BLaER1 (cell line): ENCODE data around the gene VGLL4.

ENCODE experiments used
- H3K27ac ChIP-seq: shearing (Covaris generic); formaldehyde crosslinking; 2 replicates; pipeline ENCODE4 v1.8.1; 2022
- H3K27me3 ChIP-seq: shearing (Covaris generic); formaldehyde crosslinking; 2 replicates; pipeline ENCODE4 v1.8.1; 2022
- H3K36me3 ChIP-seq: shearing (Covaris generic); formaldehyde crosslinking; 2 replicates; pipeline ENCODE4 v1.8.1; 2022
- H3K4me1 ChIP-seq: shearing (Covaris generic); formaldehyde crosslinking; 2 replicates; pipeline ENCODE4 v1.8.1; 2022
- H3K4me2 ChIP-seq: shearing (Covaris generic); formaldehyde crosslinking; 2 replicates; pipeline ENCODE4 v1.8.1; 2022
- H3K4me3 ChIP-seq: shearing (Covaris generic); formaldehyde crosslinking; 2 replicates; pipeline ENCODE4 v1.8.1; 2022
- H3K9ac ChIP-seq: shearing (Covaris generic); formaldehyde crosslinking; 2 replicates; pipeline ENCODE4 v1.8.1; 2022
- H3K9me3 ChIP-seq: shearing (Covaris generic); formaldehyde crosslinking; 2 replicates; pipeline ENCODE4 v1.8.1; 2022
- H4K20me1 ChIP-seq: shearing (Covaris generic); formaldehyde crosslinking; 2 replicates; pipeline ENCODE4 v1.8.1; 2022
- Cebpa-rat ChIP-seq: shearing (Covaris generic); IDR thresholded peaks from 2 replicates; pipeline ENCODE4 v1.8.1; 2022

Gene VGLL4

GRCh38 chr3:11632564-11632963, 11.2 kb downstream of the VGLL4 start:
- Histone ChIP-seq H3K4me2 (no peak overlapping the region), H3K36me3 (peaks cover 66% of the 10 kb centered on the region), H4K20me1 (peaks cover 100% of the 10 kb centered on the region), H3K4me1 (peaks cover 48% of the 10 kb centered on the region), H3K9ac (no peak overlapping the region), H3K9me3 (peaks cover 30% of the 10 kb centered on the region), H3K27ac (no peak overlapping the region), H3K27me3 (no peaks in the 10 kb centered on the region), H3K4me3 (no peak overlapping the region)
- no peak for TF ChIP-seq Cebpa-rat

GRCh38 chr3:11631820-11632219, 11.9 kb downstream of the VGLL4 start:
- no peak overlapping the region for H3K4me2 ChIP-seq
- H4K20me1 ChIP-seq: peaks cover 100% of the 10 kb centered on the region
- no peak overlapping the region for H3K27ac ChIP-seq
- H3K9me3 ChIP-seq: peaks cover 30% of the 10 kb centered on the region
- H3K27me3 ChIP-seq: no peaks in the 10 kb centered on the region
- H3K4me3 ChIP-seq: no peak overlapping the region
- peaks cover 73% of the 10 kb centered on the region for H3K36me3 ChIP-seq
- H3K9ac ChIP-seq: no peak overlapping the region
- TF ChIP-seq Cebpa-rat: no peak
- peaks cover 40% of the 10 kb centered on the region for H3K4me1 ChIP-seq

GRCh38 chr3:11629716-11630115, 14.0 kb downstream of the VGLL4 start:
- peaks cover 100% of the 10 kb centered on the region for H4K20me1 ChIP-seq
- no peak overlapping the region for H3K27ac ChIP-seq

GRCh38 chr3:11627612-11628011, 16.1 kb downstream of the VGLL4 start:
- Histone ChIP-seq H3K27me3 (no peaks in the 10 kb centered on the region), H3K4me2 (no peak overlapping the region), H4K20me1 (peaks cover 100% of the 10 kb centered on the region), H3K9ac (no peak overlapping the region), H3K4me3 (no peak overlapping the region), H3K36me3 (peaks cover 78% of the 10 kb centered on the region), H3K27ac (no peak overlapping the region), H3K4me1 (no peaks in the 10 kb centered on the region), H3K9me3 (peaks cover 54% of the 10 kb centered on the region)
- TF ChIP-seq Cebpa-rat: no peak

More at GRCh38 chr3:11629716-11630115, 14.0 kb downstream of the VGLL4 start:
- no peak overlapping the region for H3K9ac ChIP-seq
- no peak for TF ChIP-seq Cebpa-rat
- H3K27me3 ChIP-seq: no peaks in the 10 kb centered on the region
- H3K9me3 ChIP-seq: peaks cover 35% of the 10 kb centered on the region
- H3K36me3 ChIP-seq: peaks cover 78% of the 10 kb centered on the region
- H3K4me2 ChIP-seq: no peak overlapping the region
- H3K4me3 ChIP-seq: no peak overlapping the region
- peaks cover 19% of the 10 kb centered on the region for H3K4me1 ChIP-seq

GRCh38 chr3:11626084-11626463, 17.6 kb downstream of the VGLL4 start:
- Histone ChIP-seq H3K4me3 (no peak overlapping the region), H3K9me3 (peaks cover 52% of the 10 kb centered on the region), H3K4me2 (no peak overlapping the region), H3K9ac (no peak overlapping the region), H3K36me3 (peaks cover 79% of the 10 kb centered on the region), H3K27me3 (no peaks in the 10 kb centered on the region), H3K27ac (no peak overlapping the region), H3K4me1 (peaks cover 1% of the 10 kb centered on the region; the same call in 1 of the 2 replicates), H4K20me1 (peaks cover 100% of the 10 kb centered on the region)
- no peak for TF ChIP-seq Cebpa-rat

GRCh38 chr3:11625376-11626083, 18.2 kb downstream of the VGLL4 start:
- Histone ChIP-seq H3K4me1 (peaks cover 7% of the 10 kb centered on the region), H3K9ac (no peak overlapping the region)

GRCh38 chr3:11624704-11625375, 18.9 kb downstream of the VGLL4 start:
- Histone ChIP-seq H3K9me3 (peaks cover 40% of the 10 kb centered on the region), H3K36me3 (peaks cover 75% of the 10 kb centered on the region), H3K4me1 (peaks cover 14% of the 10 kb centered on the region), H3K4me2 (no peak overlapping the region), H3K27me3 (no peaks in the 10 kb centered on the region), H3K27ac (no peak overlapping the region), H3K4me3 (no peak overlapping the region), H4K20me1 (peaks cover 100% of the 10 kb centered on the region), H3K9ac (no peak overlapping the region)
- no peak for TF ChIP-seq Cebpa-rat

More at GRCh38 chr3:11625376-11626083, 18.2 kb downstream of the VGLL4 start:
- Histone ChIP-seq H3K27ac (no peak overlapping the region), H3K36me3 (peaks cover 75% of the 10 kb centered on the region), H3K4me3 (no peak overlapping the region), H3K4me2 (no peak overlapping the region), H4K20me1 (peaks cover 100% of the 10 kb centered on the region), H3K27me3 (no peaks in the 10 kb centered on the region), H3K9me3 (peaks cover 47% of the 10 kb centered on the region)
- TF ChIP-seq Cebpa-rat: no peak

- Histone ChIP-seq H3K4me3 (no peak overlapping the region), H3K4me1 (peaks cover 21% of the 10 kb centered on the region), H3K9me3 (peaks cover 33% of the 10 kb centered on the region), H3K36me3 (peaks cover 75% of the 10 kb centered on the region), H3K4me2 (no peak overlapping the region), H3K27ac (no peak overlapping the region), H3K27me3 (no peaks in the 10 kb centered on the region), H3K9ac (no peak overlapping the region), H4K20me1 (peaks cover 100% of the 10 kb centered on the region)
- no peak for TF ChIP-seq Cebpa-rat
Measured at GRCh38 chr3:11624161-11624560, 19.6 kb downstream of the VGLL4 start.

GRCh38 chr3:11622586-11623550, 20.8 kb downstream of the VGLL4 start:
- Histone ChIP-seq H3K36me3 (peaks cover 77% of the 10 kb centered on the region), H3K4me3 (no peak overlapping the region), H3K9me3 (peaks cover 23% of the 10 kb centered on the region), H3K27me3 (no peaks in the 10 kb centered on the region), H3K4me1 (peaks cover 26% of the 10 kb centered on the region), H3K27ac (no peak overlapping the region), H3K9ac (no peak overlapping the region), H3K4me2 (no peak overlapping the region), H4K20me1 (peaks cover 100% of the 10 kb centered on the region)
- TF ChIP-seq Cebpa-rat: no peak
